KMS-11 (cell line): ENCODE measurements around the gene DNLZ.

ENCODE experiments used
- H2AFZ ChIP-seq: fragments of 200-600 bp; sonication (generic); 2 replicates; pipeline ENCODE4 v1.6.1; 2016; ENCODE audit warnings: antibody characterized with exemption, mixed run types, low read depth
- H3K27ac ChIP-seq: fragments of 200-600 bp; sonication (generic); 2 replicates; pipeline ENCODE4 v1.6.1; 2016; ENCODE audit warnings: mild to moderate bottlenecking, mixed run types
- H3K27me3 ChIP-seq: fragments of 200-600 bp; sonication (generic); 2 replicates; pipeline ENCODE4 v1.6.1; 2017; ENCODE audit warnings: mild to moderate bottlenecking, low read depth, mixed run types, moderate library complexity; ENCODE audit not compliant: insufficient read depth
- H3K36me3 ChIP-seq: fragments of 200-600 bp; sonication (generic); 2 replicates; pipeline ENCODE4 v1.6.1; 2017; ENCODE audit warnings: mild to moderate bottlenecking, mixed run types; ENCODE audit not compliant: insufficient read depth
- H3K4me1 ChIP-seq: fragments of 200-600 bp; sonication (generic); 2 replicates; pipeline ENCODE4 v1.6.1; 2016; ENCODE audit warnings: mild to moderate bottlenecking, low read depth, mixed run types; ENCODE audit not compliant: poor library complexity, severe bottlenecking
- H3K4me2 ChIP-seq: fragments of 200-600 bp; sonication (generic); 2 replicates; pipeline ENCODE4 v1.7.0; 2016; ENCODE audit warnings: mild to moderate bottlenecking, mixed run types
- H3K4me3 ChIP-seq: fragments of 200-600 bp; sonication (generic); IDR thresholded peaks from 2 replicates; pipeline ENCODE4 v1.6.1; 2017; ENCODE audit warnings: low read depth, low read length, mixed read lengths; ENCODE audit not compliant: insufficient read depth
- H3K79me2 ChIP-seq: fragments of 200-600 bp; sonication (generic); 2 replicates; pipeline ENCODE4 v1.6.1; 2016; ENCODE audit warnings: low read depth, mixed run types; ENCODE audit not compliant: insufficient read depth
- H3K9ac ChIP-seq: fragments of 200-600 bp; sonication (generic); 2 replicates; pipeline ENCODE4 v1.6.1; 2016; ENCODE audit warnings: mild to moderate bottlenecking, mixed run types
- H4K20me1 ChIP-seq: fragments of 200-600 bp; sonication (generic); 2 replicates; pipeline ENCODE4 v1.6.1; 2016; ENCODE audit warnings: mild to moderate bottlenecking, mixed run types; ENCODE audit not compliant: insufficient read depth
- TF ChIP-seq, protein P1 (sequence below): fragments of 200-600 bp; sonication (generic); conservative IDR thresholded peaks from 2 replicates; pipeline ENCODE4 v1.6.1; 2017; ENCODE audit warnings: low read depth, mild to moderate bottlenecking, antibody characterized with exemption, low read length, moderate library complexity, mixed read lengths

The DNLZ gene

DNA sequence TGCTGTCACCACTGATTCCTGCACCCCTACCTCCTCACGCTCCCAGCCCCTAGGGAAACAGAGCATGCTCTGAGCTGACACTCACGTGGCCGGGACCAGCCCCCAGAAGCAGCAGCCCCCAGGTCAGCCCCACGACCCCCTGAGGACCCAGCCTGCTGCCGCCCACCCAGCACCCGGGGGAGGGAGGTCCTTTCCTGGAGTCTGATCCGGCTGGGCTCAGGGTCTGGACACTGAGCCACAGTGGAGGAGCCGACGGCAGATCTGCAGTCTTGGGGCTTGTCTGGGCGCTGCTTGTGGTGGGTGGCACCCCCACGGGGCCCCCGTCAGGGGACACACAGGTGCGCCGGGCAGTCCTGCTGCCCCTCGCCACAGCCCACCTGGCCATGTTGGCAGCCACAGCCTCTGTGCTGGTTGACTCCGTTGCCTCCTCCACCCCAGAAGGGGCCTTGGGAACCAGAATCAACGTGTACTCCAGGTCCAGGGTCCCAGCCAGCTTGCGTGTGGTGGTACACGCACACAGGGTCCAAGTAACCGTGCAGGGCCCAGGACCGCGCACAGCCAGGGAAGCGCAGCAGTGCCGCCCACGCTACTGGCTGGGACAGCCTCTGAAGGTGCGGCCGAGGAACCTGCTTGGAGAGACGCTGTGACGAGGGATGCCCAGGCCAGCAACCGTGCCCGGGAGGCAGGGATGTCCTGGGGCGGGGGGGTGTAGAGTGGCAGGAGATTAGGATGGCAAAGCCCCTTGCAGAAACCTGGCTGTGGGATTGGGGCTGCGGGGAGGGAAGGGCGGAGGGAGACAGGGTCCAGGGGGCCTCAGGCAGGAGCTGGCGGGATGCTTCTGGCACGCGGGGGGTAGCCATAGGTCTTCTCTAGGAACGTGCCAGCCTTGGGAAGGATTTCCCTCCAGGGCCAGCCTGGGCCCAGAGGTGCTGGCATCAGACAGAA lies 3.5 kb downstream of the DNLZ start:
- Histone ChIP-seq H3K4me1 (peaks cover 10% of the 10 kb centered on the region), H3K4me3 (no peak overlapping the region)

DNA sequence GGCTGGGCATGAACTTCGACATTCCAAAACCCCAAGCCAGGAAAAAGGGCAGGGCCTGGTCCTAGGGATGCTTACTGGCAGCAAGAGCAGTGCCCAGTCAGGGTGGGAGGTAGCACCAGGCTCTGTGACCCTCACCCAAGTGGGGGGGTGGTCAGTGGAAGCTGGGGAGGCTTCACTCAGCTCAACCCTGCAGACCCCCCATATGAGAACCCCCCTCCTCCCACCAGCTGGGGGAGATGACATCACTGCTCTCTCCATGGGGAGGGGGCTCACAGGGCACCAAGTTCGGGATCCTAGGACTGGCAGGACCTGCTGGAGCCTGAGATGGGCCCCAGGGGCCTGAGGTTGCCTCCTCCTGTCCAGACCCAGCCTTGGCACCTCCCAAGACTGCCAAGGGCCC lies 4.7 kb downstream of the DNLZ start:
- Histone ChIP-seq H3K27ac (no peak overlapping the region), H3K9ac (no peak overlapping the region)

More for the DNA sequence above, 3.5 kb downstream of the DNLZ start:
- Histone ChIP-seq H2AFZ (no peak overlapping the region), H3K79me2 (no peaks in the 10 kb centered on the region), H3K27ac (no peak overlapping the region), H4K20me1 (no peaks in the 10 kb centered on the region), H3K9ac (no peak overlapping the region), H3K4me2 (no peak overlapping the region), H3K36me3 (no peaks in the 10 kb centered on the region), H3K27me3 (peaks cover 19% of the 10 kb centered on the region)
- TF ChIP-seq, protein P1, sequence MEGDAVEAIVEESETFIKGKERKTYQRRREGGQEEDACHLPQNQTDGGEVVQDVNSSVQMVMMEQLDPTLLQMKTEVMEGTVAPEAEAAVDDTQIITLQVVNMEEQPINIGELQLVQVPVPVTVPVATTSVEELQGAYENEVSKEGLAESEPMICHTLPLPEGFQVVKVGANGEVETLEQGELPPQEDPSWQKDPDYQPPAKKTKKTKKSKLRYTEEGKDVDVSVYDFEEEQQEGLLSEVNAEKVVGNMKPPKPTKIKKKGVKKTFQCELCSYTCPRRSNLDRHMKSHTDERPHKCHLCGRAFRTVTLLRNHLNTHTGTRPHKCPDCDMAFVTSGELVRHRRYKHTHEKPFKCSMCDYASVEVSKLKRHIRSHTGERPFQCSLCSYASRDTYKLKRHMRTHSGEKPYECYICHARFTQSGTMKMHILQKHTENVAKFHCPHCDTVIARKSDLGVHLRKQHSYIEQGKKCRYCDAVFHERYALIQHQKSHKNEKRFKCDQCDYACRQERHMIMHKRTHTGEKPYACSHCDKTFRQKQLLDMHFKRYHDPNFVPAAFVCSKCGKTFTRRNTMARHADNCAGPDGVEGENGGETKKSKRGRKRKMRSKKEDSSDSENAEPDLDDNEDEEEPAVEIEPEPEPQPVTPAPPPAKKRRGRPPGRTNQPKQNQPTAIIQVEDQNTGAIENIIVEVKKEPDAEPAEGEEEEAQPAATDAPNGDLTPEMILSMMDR: no peak

DNA sequence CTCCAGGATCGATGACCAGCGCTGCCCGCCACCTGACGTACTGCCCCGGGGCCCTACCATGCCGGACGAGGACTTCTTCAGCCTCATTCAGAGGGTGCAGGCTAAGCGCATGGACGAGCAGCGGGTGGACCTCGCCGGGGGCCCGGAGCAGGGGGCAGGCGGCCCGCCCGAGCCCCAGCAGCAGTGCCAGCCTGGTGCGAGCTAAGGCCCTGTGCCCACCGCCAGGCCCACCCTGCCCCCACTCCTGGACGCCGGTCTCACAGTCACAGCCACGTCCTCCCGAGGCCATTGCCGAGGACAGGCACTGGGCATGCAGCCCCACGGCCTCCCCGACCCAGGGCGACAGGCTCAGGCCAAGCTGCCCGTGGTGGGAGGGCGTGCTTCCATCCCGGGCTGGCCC lies 5.5 kb downstream of the DNLZ start:
- Histone ChIP-seq H3K36me3 (no peaks in the 10 kb centered on the region), H3K27ac (no peak overlapping the region), H3K79me2 (no peaks in the 10 kb centered on the region), H3K4me1 (peaks cover 6% of the 10 kb centered on the region), H3K4me2 (no peak overlapping the region), H3K9ac (no peak overlapping the region), H4K20me1 (no peaks in the 10 kb centered on the region), H3K27me3 (peaks cover 36% of the 10 kb centered on the region), H2AFZ (no peak overlapping the region), H3K4me3 (no peak overlapping the region)
- TF ChIP-seq, protein P1: no peak

More for the DNA sequence above, 4.7 kb downstream of the DNLZ start:
- TF ChIP-seq, protein P1: no peak
- Histone ChIP-seq H3K36me3 (no peaks in the 10 kb centered on the region), H3K79me2 (no peaks in the 10 kb centered on the region), H3K4me1 (peaks cover 9% of the 10 kb centered on the region), H3K4me2 (no peak overlapping the region), H2AFZ (no peak overlapping the region), H4K20me1 (no peaks in the 10 kb centered on the region), H3K4me3 (no peak overlapping the region), H3K27me3 (peaks cover 27% of the 10 kb centered on the region)

DNA sequence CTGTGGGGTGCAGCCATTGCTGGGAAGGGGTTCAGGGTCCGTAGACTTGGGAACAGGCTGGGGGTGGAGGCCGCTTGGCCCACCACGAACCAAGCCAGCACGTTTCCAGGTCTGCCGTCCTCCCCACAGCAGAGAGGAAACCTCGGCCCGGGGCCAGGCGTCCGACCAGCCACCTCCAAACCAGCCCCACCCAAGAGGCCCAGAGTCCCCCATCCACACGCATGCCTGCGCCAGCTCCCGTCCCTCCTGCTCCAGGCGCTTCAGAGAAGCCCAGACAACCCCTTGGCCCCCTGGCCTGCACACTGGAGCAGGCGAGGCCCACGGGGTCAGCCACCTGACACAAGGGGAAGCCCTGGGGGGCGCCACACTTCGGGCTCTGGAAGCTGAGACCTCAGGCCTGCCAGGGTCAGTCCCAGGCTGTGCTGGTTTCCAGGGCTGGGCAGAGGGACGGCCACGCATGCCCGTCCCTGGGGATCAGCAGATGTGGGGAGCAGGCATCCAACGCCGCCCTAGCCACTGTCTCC lies 6.3 kb downstream of the DNLZ start:
- TF ChIP-seq, protein P1: no peak
- Histone ChIP-seq H4K20me1 (no peaks in the 10 kb centered on the region), H3K36me3 (no peaks in the 10 kb centered on the region), H3K27ac (no peak overlapping the region), H3K4me3 (no peak overlapping the region), H2AFZ (no peak overlapping the region), H3K4me1 (no peaks in the 10 kb centered on the region), H3K9ac (no peak overlapping the region), H3K4me2 (no peak overlapping the region), H3K27me3 (peaks cover 44% of the 10 kb centered on the region), H3K79me2 (no peaks in the 10 kb centered on the region)
